Breast epithelium (tissue), 3 donors: ENCODE measurements around the gene MANBA.

ENCODE experiments used
- CTCF ChIP-seq, 3 donors: fragments of 450-650 bp; IDR thresholded peaks; one replicate each; pipeline ENCODE4 v1.5.1; 2016 to 2017; ENCODE audit warnings: antibody characterized with exemption in 3 of 3, mild to moderate bottlenecking in 3 of 3, moderate library complexity in 3 of 3
- POLR2A ChIP-seq: fragments of 450-650 bp; IDR thresholded peaks from one replicate; pipeline ENCODE4 v1.6.1; 2016; ENCODE audit warnings: antibody characterized with exemption, mild to moderate bottlenecking, moderate library complexity

- peak in 2 of 3 donors; percentile 72 to 74 for TF ChIP-seq CTCF (IDR thresholded peaks at IDR 0.05)
- TF ChIP-seq POLR2A = no peak
Measured at GRCh38 chr4:102620697-102621497, 139.9 kb downstream of the MANBA start.
